PC-3 (cell line): ENCODE measurements around the gene PLEKHM2. TPM values are rescaled to one million over a fixed set of nuclear protein-coding genes. Genes with fewer than 3 reads are reported as not detected.

Experiments
- ATAC-seq: fragments of 200-7000 bp; cut with Tn5 transposase; 2 replicates; pipeline ENCODE4 v1.9.1; 2020; ENCODE audit warnings: mild to moderate bottlenecking, moderate library complexity
- BruUV-seq: library from RNA; stranded (reverse); fragments of 400-500 nt; replicated peaks from 2 replicates; lab custom pipeline; 2021; lab: Mats Ljungman, UMichigan
- CTCF ChIA-PET: fragments of 300-600 bp; sonication (Branson Sonifier 250); formaldehyde crosslinking; loops from one replicate; lab custom pipeline; 2022; ENCODE audit warnings: antibody characterized with exemption; lab: Charles Lee
- POLR2A ChIA-PET: fragments of 300-600 bp; sonication (Branson Sonifier 250); formaldehyde crosslinking; loops from one replicate; lab custom pipeline; 2022; ENCODE audit warnings: antibody characterized with exemption; ENCODE audit not compliant: unreplicated experiment; lab: Charles Lee
- DNase-seq: peaks from one replicate; pipeline ENCODE4 v3.0.0-alpha.2; 2015
- H2AFZ ChIP-seq: fragments of 300-600 bp; sonication (generic); 2 replicates; pipeline ENCODE4 v1.6.0; 2016; ENCODE audit warnings: antibody characterized with exemption, low read length
- H3F3A ChIP-seq: fragments of 300-600 bp; sonication (generic); one replicate; pipeline ENCODE4 v1.6.0; 2017; ENCODE audit warnings: antibody characterized with exemption, low read length, control low read depth, mild to moderate bottlenecking; ENCODE audit not compliant: unreplicated experiment
- H3K27ac ChIP-seq: fragments of 300-600 bp; sonication (generic); 2 replicates; pipeline ENCODE4 v1.5.1; 2016; ENCODE audit warnings: mild to moderate bottlenecking, low read length
- H3K27me3 ChIP-seq: fragments of 300-600 bp; sonication (generic); 2 replicates; pipeline ENCODE4 v1.6.1; 2016; ENCODE audit warnings: low read length, mixed read lengths
- H3K36me3 ChIP-seq: fragments of 300-600 bp; sonication (generic); 2 replicates; pipeline ENCODE4 v1.6.1; 2016; ENCODE audit warnings: low read depth, mixed run types, low read length, mixed read lengths
- H3K4me1 ChIP-seq: fragments of 300-600 bp; sonication (generic); 2 replicates; pipeline ENCODE4 v1.5.1; 2016; ENCODE audit warnings: low read length; ENCODE audit not compliant: insufficient read depth
- H3K4me2 ChIP-seq: fragments of 300-600 bp; sonication (generic); 2 replicates; pipeline ENCODE4 v1.6.0; 2016; ENCODE audit warnings: low read length
- H3K4me3 ChIP-seq: fragments of 300-600 bp; sonication (generic); 2 replicates; pipeline ENCODE4 v1.5.1; 2016; ENCODE audit warnings: mild to moderate bottlenecking, low read length, mixed read lengths
- H3K79me2 ChIP-seq: fragments of 300-600 bp; sonication (generic); 2 replicates; pipeline ENCODE4 v1.6.1; 2017; ENCODE audit warnings: low read length, mixed read lengths
- H3K9ac ChIP-seq: fragments of 300-600 bp; sonication (generic); 2 replicates; pipeline ENCODE4 v1.6.0; 2016; ENCODE audit warnings: mild to moderate bottlenecking, low read length
- H3K9me2 ChIP-seq: fragments of 300-600 bp; sonication (generic); replicated peaks from 2 replicates; pipeline ENCODE4 v1.6.1; 2016; ENCODE audit warnings: mixed run types, low read length, mixed read lengths
- H3K9me3 ChIP-seq: fragments of 300-600 bp; sonication (generic); 2 replicates; pipeline ENCODE4 v1.6.1; 2016; ENCODE audit warnings: low read length, mixed read lengths
- H4K20me1 ChIP-seq: fragments of 300-600 bp; sonication (generic); 2 replicates; pipeline ENCODE4 v1.6.1; 2016; ENCODE audit warnings: low read length, mixed read lengths
- EZH2 ChIP-seq: fragments of 300-600 bp; sonication (generic); IDR thresholded peaks from one replicate; pipeline ENCODE4 v1.6.1; 2017; ENCODE audit warnings: antibody characterized with exemption, mild to moderate bottlenecking, low read length; ENCODE audit not compliant: unreplicated experiment
- EZH2phosphoT487 ChIP-seq: fragments of 300-600 bp; sonication (generic); IDR thresholded peaks from 2 replicates; pipeline ENCODE4 v1.6.1; 2018; ENCODE audit warnings: mild to moderate bottlenecking, antibody characterized with exemption, low read length, borderline replicate concordance
- intact Hi-C: fragments of 100-400 bp; cut with micrococcal nuclease; formaldehyde crosslinking; loops from 2 replicates; pipeline ENCODE4 v1.9.0; 2023
- total RNA-seq: library from RNA; depleted of rRNA; stranded (reverse); fragments of >200 nt; gene quantifications from 2 replicates; pipeline ENCODE4 v1.2.3, GENCODE V29; 2014
- TF ChIP-seq, protein P1 (sequence below): fragments of 300-600 bp; sonication (generic); conservative IDR thresholded peaks from 2 replicates; pipeline ENCODE4 v1.5.1; 2017; ENCODE audit warnings: antibody characterized with exemption, low read depth, mild to moderate bottlenecking, low read length

The PLEKHM2 gene
- total RNA-seq, 1 experiment from 2014 or later, result 31.3 TPM

DNA sequence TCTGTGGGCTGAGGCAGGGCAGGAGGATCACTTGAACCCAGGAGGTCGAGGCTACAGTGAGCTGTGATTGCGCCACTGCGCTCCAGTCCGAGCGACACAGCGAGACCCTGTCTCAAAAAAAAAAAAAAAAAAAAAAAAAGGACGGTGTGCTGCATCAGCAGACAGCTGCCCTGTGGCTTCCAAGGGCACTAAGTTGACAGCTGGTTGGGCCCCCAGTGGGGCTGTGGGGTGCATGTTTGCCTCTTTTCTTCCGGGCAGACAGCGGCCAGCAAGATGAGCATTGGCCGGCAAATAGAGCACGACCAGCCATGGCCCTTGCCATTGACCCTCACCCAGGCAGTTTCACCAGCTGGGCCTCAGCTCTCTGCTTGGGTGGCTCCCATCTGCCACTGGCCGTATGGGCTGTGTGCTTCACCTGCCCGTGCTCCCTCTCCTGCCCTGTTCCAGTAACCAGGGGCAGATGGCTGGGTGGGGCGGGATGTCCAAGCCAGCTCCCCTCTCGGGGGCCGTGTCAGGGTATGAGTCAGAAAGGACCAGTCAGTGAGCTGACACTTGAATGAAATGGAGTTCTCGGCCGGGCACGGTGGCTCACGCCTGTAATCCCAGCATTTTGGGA is 39.6 kb downstream of the PLEKHM2 start:
- Histone ChIP-seq H3K4me1 (no peaks in the 10 kb centered on the region), H3K4me3 (no peak overlapping the region), H2AFZ (no peak overlapping the region), H4K20me1 (no peaks in the 10 kb centered on the region), H3K4me2 (no peak overlapping the region), H3K79me2 (no peaks in the 10 kb centered on the region), H3K9ac (no peak overlapping the region), H3K27ac (no peak overlapping the region), H3F3A (no peaks in the 10 kb centered on the region), H3K36me3 (peaks cover 3% of the 10 kb centered on the region; the same call in 1 of the 2 replicates), H3K9me3 (no peaks in the 10 kb centered on the region), H3K27me3 (no peaks in the 10 kb centered on the region), H3K9me2 (no peaks in the 10 kb centered on the region)
- ATAC-seq (no peak), DNase-seq (no peak)
- intact Hi-C loops, result no loop called here
- TF ChIP-seq EZH2phosphoT487, result no peak
- TF ChIP-seq EZH2, result no peak
- TF ChIP-seq, protein P1, sequence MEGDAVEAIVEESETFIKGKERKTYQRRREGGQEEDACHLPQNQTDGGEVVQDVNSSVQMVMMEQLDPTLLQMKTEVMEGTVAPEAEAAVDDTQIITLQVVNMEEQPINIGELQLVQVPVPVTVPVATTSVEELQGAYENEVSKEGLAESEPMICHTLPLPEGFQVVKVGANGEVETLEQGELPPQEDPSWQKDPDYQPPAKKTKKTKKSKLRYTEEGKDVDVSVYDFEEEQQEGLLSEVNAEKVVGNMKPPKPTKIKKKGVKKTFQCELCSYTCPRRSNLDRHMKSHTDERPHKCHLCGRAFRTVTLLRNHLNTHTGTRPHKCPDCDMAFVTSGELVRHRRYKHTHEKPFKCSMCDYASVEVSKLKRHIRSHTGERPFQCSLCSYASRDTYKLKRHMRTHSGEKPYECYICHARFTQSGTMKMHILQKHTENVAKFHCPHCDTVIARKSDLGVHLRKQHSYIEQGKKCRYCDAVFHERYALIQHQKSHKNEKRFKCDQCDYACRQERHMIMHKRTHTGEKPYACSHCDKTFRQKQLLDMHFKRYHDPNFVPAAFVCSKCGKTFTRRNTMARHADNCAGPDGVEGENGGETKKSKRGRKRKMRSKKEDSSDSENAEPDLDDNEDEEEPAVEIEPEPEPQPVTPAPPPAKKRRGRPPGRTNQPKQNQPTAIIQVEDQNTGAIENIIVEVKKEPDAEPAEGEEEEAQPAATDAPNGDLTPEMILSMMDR, result no peak
- CTCF ChIA-PET, result no interaction called here
- POLR2A ChIA-PET, result no interaction called here
- no TSS peak for BruUV-seq

DNA sequence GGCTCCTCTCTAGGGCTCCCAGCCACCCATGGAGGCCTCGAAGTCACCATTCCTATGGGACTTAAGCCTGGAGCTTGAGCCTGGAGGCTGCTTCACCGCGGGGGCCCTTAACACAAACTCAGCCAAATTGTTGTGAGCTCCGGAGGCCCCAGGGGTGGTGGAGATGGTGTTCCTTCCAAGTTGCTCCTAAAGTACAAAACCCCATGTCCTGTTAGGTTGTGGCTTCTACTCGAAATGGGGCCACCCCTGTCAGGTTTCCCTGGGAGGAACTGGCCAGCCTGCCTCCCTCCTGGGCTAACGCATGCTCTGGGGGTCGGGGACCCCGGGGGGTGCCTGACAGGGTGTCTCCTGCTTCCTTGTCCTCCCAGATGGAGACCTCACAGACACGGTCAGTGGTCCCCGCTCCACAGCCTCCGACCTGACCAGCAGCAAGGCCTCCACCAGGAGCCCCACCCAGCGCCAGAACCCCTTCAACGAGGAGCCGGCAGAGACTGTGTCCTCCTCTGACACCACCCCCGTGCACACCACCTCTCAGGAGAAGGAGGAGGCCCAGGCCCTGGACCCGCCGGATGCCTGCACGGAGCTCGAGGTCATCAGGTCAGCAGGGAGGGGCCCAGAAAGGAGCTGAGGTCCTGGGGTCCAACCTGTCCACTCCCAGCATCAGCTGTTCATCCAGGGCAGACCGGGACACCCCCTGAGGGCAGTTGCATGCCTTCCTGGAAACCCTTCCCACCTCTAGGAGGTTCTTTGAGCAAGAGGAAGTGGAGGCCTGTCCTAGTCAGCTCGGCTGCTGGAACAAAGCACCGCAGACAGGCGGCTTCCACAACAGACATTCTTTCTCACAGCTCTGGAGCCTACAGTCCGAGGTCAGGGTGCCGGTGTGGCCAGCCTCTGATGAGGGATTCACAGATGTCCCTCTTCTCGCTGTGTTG is 41.1 kb downstream of the PLEKHM2 start:
- POLR2A ChIA-PET, result no interaction called here
- CTCF ChIA-PET, result no interaction called here
- Histone ChIP-seq H4K20me1 (no peaks in the 10 kb centered on the region), H3K9me2 (no peaks in the 10 kb centered on the region), H3K4me2 (no peak overlapping the region), H3K36me3 (peaks cover 3% of the 10 kb centered on the region; the same call in 1 of the 2 replicates), H3K9me3 (no peaks in the 10 kb centered on the region), H3K79me2 (no peaks in the 10 kb centered on the region), H3F3A (no peaks in the 10 kb centered on the region), H3K27ac (no peak overlapping the region), H3K4me1 (no peaks in the 10 kb centered on the region), H3K9ac (no peak overlapping the region), H3K4me3 (no peak overlapping the region), H2AFZ (no peak overlapping the region), H3K27me3 (no peaks in the 10 kb centered on the region)
- no peak for TF ChIP-seq EZH2
- TF ChIP-seq EZH2phosphoT487, result no peak
- TF ChIP-seq, protein P1, result no peak
- intact Hi-C loops, result no loop called here
- BruUV-seq, result no TSS peak
- DNase-seq (no peak), ATAC-seq (no peak)

DNA sequence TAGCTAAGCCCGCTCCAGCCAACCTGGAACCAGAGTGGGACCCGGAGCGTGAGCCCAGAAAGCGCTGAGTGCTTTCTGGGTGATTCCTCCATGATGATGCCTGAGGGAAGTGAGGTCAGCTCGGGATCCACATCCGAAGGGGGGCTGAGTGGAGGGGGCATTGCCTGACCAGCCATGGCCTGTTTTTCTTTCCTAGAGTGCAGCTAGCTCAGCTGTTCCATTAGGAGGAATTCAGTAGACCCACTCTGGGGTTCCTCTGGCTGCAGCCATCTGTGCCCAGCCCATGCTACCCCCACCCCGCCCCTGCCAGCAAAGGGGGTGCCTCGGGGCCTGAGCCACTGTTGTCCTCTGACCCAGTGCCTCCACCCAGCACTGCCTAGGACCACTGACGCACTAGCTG is 42.4 kb downstream of the PLEKHM2 start:
- H3K4me2 ChIP-seq, result no peak overlapping the region
- H2AFZ ChIP-seq, result no peak overlapping the region
- intact Hi-C loops, result no loop called here
- no peak overlapping the region for H3K27ac ChIP-seq
- no peaks in the 10 kb centered on the region for H4K20me1 ChIP-seq
- DNase-seq, result no peak
- H3K27me3 ChIP-seq, result no peaks in the 10 kb centered on the region
- 0 out of 2 replicates have a peak, but pooled peaks cover 3% of the 10 kb centered on the region for H3K36me3 ChIP-seq
- no peak for ATAC-seq
- H3K4me3 ChIP-seq, result no peak overlapping the region
- no peaks in the 10 kb centered on the region for H3K79me2 ChIP-seq
- BruUV-seq, result no TSS peak
- no peaks in the 10 kb centered on the region for H3F3A ChIP-seq
- no peaks in the 10 kb centered on the region for H3K4me1 ChIP-seq
- TF ChIP-seq EZH2 (no peak), EZH2phosphoT487 (no peak)
- TF ChIP-seq, protein P1, result no peak
- ChIA-PET POLR2A (no interaction called here), CTCF (no interaction called here)
- no peaks in the 10 kb centered on the region for H3K9me3 ChIP-seq
- no peak overlapping the region for H3K9ac ChIP-seq
- no peaks in the 10 kb centered on the region for H3K9me2 ChIP-seq
